ENCODE data around the gene SEPTIN7. TPM values are rescaled to one million over a fixed set of nuclear protein-coding genes. Genes with fewer than 3 reads are reported as not detected.

Gene SEPTIN7
- total RNA-seq, 2 experiments from 2014 or later = 175 to 270 TPM

DNA sequence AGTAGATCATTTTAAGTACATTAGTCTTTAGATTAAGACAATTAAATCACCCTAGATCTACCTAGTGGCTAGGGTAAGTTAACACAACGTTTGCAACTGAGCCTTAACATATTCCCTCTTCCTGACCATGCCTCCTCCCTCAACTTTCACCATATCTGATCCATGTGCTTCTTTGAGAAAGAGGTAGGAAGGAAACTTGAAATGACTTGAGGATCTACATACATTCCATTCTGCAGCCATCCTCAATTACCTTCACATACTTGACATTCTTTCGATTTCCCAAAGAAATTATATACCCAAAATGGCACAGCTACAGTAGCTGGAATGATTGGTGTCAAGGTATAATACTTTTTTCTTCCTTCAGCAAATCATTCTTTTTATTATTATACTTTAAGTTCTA is 12.9 kb upstream of the SEPTIN7 start:
- H3K79me2 ChIP-seq (ENCODE audit: insufficient read depth, low read depth, low read length) = no peaks in the 10 kb centered on the region
- BruUV-seq (replicated peaks) = no TSS peak
- H3K4me1 ChIP-seq (ENCODE audit: insufficient read depth, low read length, poor library complexity, severe bottlenecking) = no peaks in the 10 kb centered on the region
- no peak for DNase-seq (ENCODE audit: low spot score)
- no peaks in the 10 kb centered on the region for H3K36me3 ChIP-seq (ENCODE audit: insufficient read depth, low read length)
- TF ChIP-seq, protein P1, sequence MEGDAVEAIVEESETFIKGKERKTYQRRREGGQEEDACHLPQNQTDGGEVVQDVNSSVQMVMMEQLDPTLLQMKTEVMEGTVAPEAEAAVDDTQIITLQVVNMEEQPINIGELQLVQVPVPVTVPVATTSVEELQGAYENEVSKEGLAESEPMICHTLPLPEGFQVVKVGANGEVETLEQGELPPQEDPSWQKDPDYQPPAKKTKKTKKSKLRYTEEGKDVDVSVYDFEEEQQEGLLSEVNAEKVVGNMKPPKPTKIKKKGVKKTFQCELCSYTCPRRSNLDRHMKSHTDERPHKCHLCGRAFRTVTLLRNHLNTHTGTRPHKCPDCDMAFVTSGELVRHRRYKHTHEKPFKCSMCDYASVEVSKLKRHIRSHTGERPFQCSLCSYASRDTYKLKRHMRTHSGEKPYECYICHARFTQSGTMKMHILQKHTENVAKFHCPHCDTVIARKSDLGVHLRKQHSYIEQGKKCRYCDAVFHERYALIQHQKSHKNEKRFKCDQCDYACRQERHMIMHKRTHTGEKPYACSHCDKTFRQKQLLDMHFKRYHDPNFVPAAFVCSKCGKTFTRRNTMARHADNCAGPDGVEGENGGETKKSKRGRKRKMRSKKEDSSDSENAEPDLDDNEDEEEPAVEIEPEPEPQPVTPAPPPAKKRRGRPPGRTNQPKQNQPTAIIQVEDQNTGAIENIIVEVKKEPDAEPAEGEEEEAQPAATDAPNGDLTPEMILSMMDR (conservative IDR thresholded peaks at IDR 0.05; ENCODE audit: low read length) = no peak
- TF ChIP-seq EZH2phosphoT487 (IDR thresholded peaks at IDR 0.05; ENCODE audit: borderline replicate concordance, low read depth, low read length) = no peak
- intact Hi-C loops (cut with micrococcal nuclease; ENCODE audit: unreplicated experiment) = no loop called here
- H3K4me3 ChIP-seq (ENCODE audit: low read depth, low read length, poor library complexity, severe bottlenecking) = no peak overlapping the region
- H3K9me3 ChIP-seq (ENCODE audit: low read length) = no peaks in the 10 kb centered on the region
- ChIA-PET CTCF (ENCODE audit: unreplicated experiment) (no interaction called here), POLR2A (interaction anchor here (1.7 kb wide), 1 partner anchor 16 kb away, joined by 5 read pairs; no protein-coding TSS in a partner anchor)
- H4K20me1 ChIP-seq (ENCODE audit: insufficient read depth, low read length) = no peaks in the 10 kb centered on the region
- no peak overlapping the region for H2AFZ ChIP-seq (ENCODE audit: low read length)
- no peak overlapping the region for H3K4me2 ChIP-seq (ENCODE audit: low read length)
- no peaks in the 10 kb centered on the region for H3K9me2 ChIP-seq (ENCODE audit: insufficient read depth, low read length)
- no peak overlapping the region for H3K27ac ChIP-seq (ENCODE audit: low read depth, low read length, poor library complexity, severe bottlenecking)

DNA sequence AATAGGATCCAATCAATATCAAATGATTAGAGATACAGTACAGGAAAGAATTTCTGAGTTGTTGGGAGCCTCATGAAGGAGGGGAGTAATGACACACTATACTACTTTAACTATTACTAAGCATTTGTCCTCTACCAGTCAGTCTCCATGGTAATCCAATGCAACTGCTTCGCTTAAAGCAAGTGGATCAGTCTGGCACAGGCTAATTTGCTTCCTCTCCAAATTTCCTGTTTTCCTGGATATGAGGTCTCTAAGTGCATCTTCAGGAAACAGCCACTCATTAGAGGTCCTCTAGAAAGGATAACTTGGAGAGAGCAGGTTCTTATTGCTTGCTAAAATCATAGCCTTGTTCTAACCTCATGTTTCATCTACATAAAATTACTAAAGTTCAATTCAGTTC is 8.4 kb upstream of the SEPTIN7 start:
- POLR2A ChIA-PET = interaction anchor here (1.2 to 1.6 kb wide), 4 partner anchors 7 to 114 kb away, joined by 3 to 6 read pairs (median 5); no protein-coding TSS in a partner anchor
- no peaks in the 10 kb centered on the region for H4K20me1 ChIP-seq (ENCODE audit: insufficient read depth, low read length)
- H3K4me2 ChIP-seq (ENCODE audit: low read length) = no peak overlapping the region
- intact Hi-C loops (cut with micrococcal nuclease; ENCODE audit: unreplicated experiment) = no loop called here
- H3K36me3 ChIP-seq (ENCODE audit: insufficient read depth, low read length) = no peaks in the 10 kb centered on the region; the same call in 1 of the 2 replicates
- no peak overlapping the region for H3K27ac ChIP-seq (ENCODE audit: low read depth, low read length, poor library complexity, severe bottlenecking)
- 0 out of 2 replicates have a peak, but pooled peaks cover 5% of the 10 kb centered on the region for H3K9me3 ChIP-seq (ENCODE audit: low read length)
- H2AFZ ChIP-seq (ENCODE audit: low read length) = no peak overlapping the region
- TF ChIP-seq, protein P1 (conservative IDR thresholded peaks at IDR 0.05; ENCODE audit: low read length) = no peak
- no peak for TF ChIP-seq EZH2phosphoT487 (IDR thresholded peaks at IDR 0.05; ENCODE audit: borderline replicate concordance, low read depth, low read length)
- H3K4me1 ChIP-seq (ENCODE audit: insufficient read depth, low read length, poor library complexity, severe bottlenecking) = no peaks in the 10 kb centered on the region
- no peak overlapping the region for H3K4me3 ChIP-seq (ENCODE audit: low read depth, low read length, poor library complexity, severe bottlenecking)
- BruUV-seq (replicated peaks) = no TSS peak
- DNase-seq (ENCODE audit: low spot score) = no peak
- CTCF ChIA-PET (ENCODE audit: unreplicated experiment) = no interaction called here
- H3K9me2 ChIP-seq (ENCODE audit: insufficient read depth, low read length) = no peaks in the 10 kb centered on the region
- H3K79me2 ChIP-seq (ENCODE audit: insufficient read depth, low read depth, low read length) = no peaks in the 10 kb centered on the region

DNA sequence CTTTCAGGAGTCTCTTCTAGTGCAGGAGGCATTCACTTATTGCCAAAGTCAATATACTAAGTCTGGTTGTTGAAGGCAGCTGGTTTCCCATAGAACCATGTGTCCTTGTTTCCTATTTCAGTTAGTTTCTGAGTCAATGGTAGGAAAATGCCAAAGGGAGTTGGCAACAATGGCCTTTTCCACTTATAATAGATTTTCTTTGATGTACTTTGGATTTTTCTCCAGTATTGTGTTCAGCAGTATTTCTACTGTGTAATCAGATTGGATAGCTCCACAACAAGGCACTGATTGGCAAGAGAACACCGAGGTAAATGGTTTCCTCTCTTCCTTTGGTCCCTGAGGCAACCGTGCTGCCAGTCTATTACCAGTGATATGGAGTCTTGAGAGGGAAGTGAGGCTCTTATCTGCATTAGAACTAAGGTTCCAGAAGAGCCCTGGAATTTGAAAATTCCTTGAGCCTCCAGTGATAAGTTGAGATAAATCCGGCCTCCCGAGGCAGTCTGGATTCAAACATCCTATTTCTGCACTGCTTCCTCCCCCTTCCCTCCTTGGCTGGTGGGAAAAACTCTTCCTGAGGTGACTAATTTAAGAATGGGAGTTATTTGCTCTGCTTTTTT is 7.9 kb upstream of the SEPTIN7 start:
- Histone ChIP-seq H2AFZ (ENCODE audit: low read length) (no peak overlapping the region), H3K27ac (ENCODE audit: low read depth, low read length, poor library complexity, severe bottlenecking) (no peak overlapping the region), H3K4me3 (ENCODE audit: low read depth, low read length, poor library complexity, severe bottlenecking) (no peak overlapping the region), H4K20me1 (ENCODE audit: insufficient read depth, low read length) (no peaks in the 10 kb centered on the region), H3K9me3 (ENCODE audit: low read length) (0 out of 2 replicates have a peak, but pooled peaks cover 5% of the 10 kb centered on the region), H3K79me2 (ENCODE audit: insufficient read depth, low read depth, low read length) (peaks cover under 1% of the 10 kb centered on the region; the same call in 1 of the 2 replicates), H3K36me3 (ENCODE audit: insufficient read depth, low read length) (no peaks in the 10 kb centered on the region; the same call in 1 of the 2 replicates), H3K4me2 (ENCODE audit: low read length) (no peak overlapping the region), H3K4me1 (ENCODE audit: insufficient read depth, low read length, poor library complexity, severe bottlenecking) (peaks cover 3% of the 10 kb centered on the region), H3K9me2 (ENCODE audit: insufficient read depth, low read length) (no peaks in the 10 kb centered on the region)
- CTCF ChIA-PET (ENCODE audit: unreplicated experiment) = no interaction called here
- POLR2A ChIA-PET = interaction anchor here (1.2 kb wide), 1 partner anchor 33 kb away, joined by 3 read pairs; no protein-coding TSS in a partner anchor
- no TSS peak for BruUV-seq (replicated peaks)
- intact Hi-C loops (cut with micrococcal nuclease; ENCODE audit: unreplicated experiment) = no loop called here
- DNase-seq (ENCODE audit: low spot score) = no peak
- TF ChIP-seq, protein P1 (conservative IDR thresholded peaks at IDR 0.05; ENCODE audit: low read length) = no peak
- TF ChIP-seq EZH2phosphoT487 (IDR thresholded peaks at IDR 0.05; ENCODE audit: borderline replicate concordance, low read depth, low read length) = no peak
